ENCODE results near the gene TMEM164.

TMEM164 gene

GRCh38 chrX:109992203-109992602 lies 10.7 kb upstream of the TMEM164 start:
- Histone ChIP-seq H3K4me1 (no peaks in the 10 kb centered on the region), H3K9me3 (no peaks in the 10 kb centered on the region), H3K4me3 (ENCODE audit: low read depth, low read length) (no peak overlapping the region), H3K27me3 (no peaks in the 10 kb centered on the region), H3K36me3 (no peaks in the 10 kb centered on the region)
- no peak for DNase-seq
- no peak for TF ChIP-seq CTCF (IDR thresholded peaks at IDR 0.05; ENCODE audit: low read depth, low read length)

- H3K36me3 ChIP-seq: no peaks in the 10 kb centered on the region
- H3K4me3 ChIP-seq (ENCODE audit: low read depth, low read length): no peak overlapping the region
- no peak for DNase-seq
- no peak for TF ChIP-seq CTCF (IDR thresholded peaks at IDR 0.05; ENCODE audit: low read depth, low read length)
- no peaks in the 10 kb centered on the region for H3K4me1 ChIP-seq
- no peaks in the 10 kb centered on the region for H3K9me3 ChIP-seq
- H3K27me3 ChIP-seq: no peaks in the 10 kb centered on the region
These were observed 7.8 kb upstream of the TMEM164 start for GRCh38 chrX:109995155-109995554.

GRCh38 chrX:109997786-109998452 lies 5.0 kb upstream of the TMEM164 start:
- no peak for TF ChIP-seq CTCF (IDR thresholded peaks at IDR 0.05; ENCODE audit: low read depth, low read length)
- H3K36me3 ChIP-seq: no peaks in the 10 kb centered on the region
- no peak overlapping the region for H3K4me3 ChIP-seq (ENCODE audit: low read depth, low read length)
- no peaks in the 10 kb centered on the region for H3K27me3 ChIP-seq
- H3K4me1 ChIP-seq: no peaks in the 10 kb centered on the region
- H3K9me3 ChIP-seq: no peaks in the 10 kb centered on the region
- no peak for DNase-seq

GRCh38 chrX:110000000-110000399 lies 2.9 kb upstream of the TMEM164 start:
- Histone ChIP-seq H3K36me3 (no peaks in the 10 kb centered on the region), H3K9me3 (no peaks in the 10 kb centered on the region), H3K27me3 (no peaks in the 10 kb centered on the region), H3K4me3 (ENCODE audit: low read depth, low read length) (no peak overlapping the region), H3K4me1 (no peaks in the 10 kb centered on the region)
- DNase-seq: no peak
- TF ChIP-seq CTCF (IDR thresholded peaks at IDR 0.05; ENCODE audit: low read depth, low read length): no peak

GRCh38 chrX:110000847-110001713 lies 1.8 kb upstream of the TMEM164 start:
- no peaks in the 10 kb centered on the region for H3K36me3 ChIP-seq
- DNase-seq: no peak
- no peak for TF ChIP-seq CTCF (IDR thresholded peaks at IDR 0.05; ENCODE audit: low read depth, low read length)
- H3K4me3 ChIP-seq (ENCODE audit: low read depth, low read length): no peak overlapping the region
- no peaks in the 10 kb centered on the region for H3K9me3 ChIP-seq
- no peaks in the 10 kb centered on the region for H3K27me3 ChIP-seq
- no peaks in the 10 kb centered on the region for H3K4me1 ChIP-seq
